HT-29 (cell line): ENCODE measurements around the gene ATP6V1E1. TPM values are rescaled to one million over a fixed set of nuclear protein-coding genes. Genes with fewer than 3 reads are reported as not detected.

Experiments used
- DNase-seq: peaks from one replicate; pipeline ENCODE4 v3.0.0-alpha.2; 2015; ENCODE audit warnings: low spot score
- total RNA-seq: library from RNA; depleted of rRNA; stranded (reverse); fragments of >200 nt; shearing (Covaris generic); gene quantifications from 2 replicates; pipeline ENCODE4 v1.2.3, GENCODE V29; 2014; rRNA removed

The ATP6V1E1 gene
- total RNA-seq, 1 experiment from 2014 or later: 63.3 TPM

DNA sequence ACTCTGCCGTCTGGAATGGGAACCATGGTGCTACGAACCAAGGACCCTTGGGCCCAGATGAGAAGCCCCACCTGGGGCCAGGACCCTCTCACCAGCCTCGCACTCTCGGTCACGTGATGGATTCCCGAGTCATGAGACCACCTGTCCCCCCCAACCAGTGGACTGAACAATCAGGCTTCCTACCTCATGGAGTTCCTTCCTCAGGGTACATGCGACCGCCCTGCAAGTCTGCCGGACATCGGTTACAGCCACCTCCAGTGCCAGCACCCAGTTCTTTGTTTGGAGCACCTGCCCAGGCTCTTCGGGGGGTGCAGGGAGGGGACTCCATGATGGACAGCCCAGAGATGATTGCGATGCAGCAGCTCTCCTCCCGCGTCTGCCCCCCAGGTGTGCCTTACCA, 86.1 kb downstream of the ATP6V1E1 start:
- no peak for DNase-seq

Other genes with a start within 250 kb of the ATP6V1E1 start
- not detected in 2 replicates for gene SLC25A18, start 65.3 kb downstream of the ATP6V1E1 start, total RNA-seq
- 23.7 and 24.5 TPM in 2 replicates for gene BCL2L13, start 10.0 kb upstream of the ATP6V1E1 start, total RNA-seq
- gene BID, start 145.7 kb upstream of the ATP6V1E1 start, total RNA-seq: 290 and 308 TPM in 2 replicates